ENCODE data around the gene SHROOM3. TPM values are rescaled to one million over a fixed set of nuclear protein-coding genes. Genes with fewer than 3 reads are reported as not detected.

SHROOM3 gene
- total and polyA plus RNA-seq, 4 donors: 4.7 to 25.8 (median 8.7) TPM

- TF ChIP-seq NR2F2 (IDR thresholded peaks at IDR 0.05) (no peak), TAF1 (conservative IDR thresholded peaks at IDR 0.05) (no peak)
Measured at GRCh38 chr4:76622126-76622525, 187.1 kb downstream of the SHROOM3 start (continued).

GRCh38 chr4:76622717-76623116 lies 187.7 kb downstream of the SHROOM3 start:
- H3K36me3 ChIP-seq (ENCODE audit: control insufficient read depth in 4 of 4, insufficient read depth in 3 of 4, low read depth in 1 of 4, low read length in 3 of 4): no peaks in the 10 kb centered on the region
- no peaks in the 10 kb centered on the region for H3K9me3 ChIP-seq (ENCODE audit: control insufficient read depth in 4 of 4, low read length in 3 of 4)
- no peak for DNase-seq (ENCODE audit: low spot score)
- no peak overlapping the region for H3K4me3 ChIP-seq (ENCODE audit: low read depth in 1 of 3, low read length in 3 of 3)
- H3K27ac ChIP-seq (ENCODE audit: low read depth in 1 of 2, low read length in 2 of 2): no peak overlapping the region
- WGBS: 88% methylated on average over 1 of the region's 1 CpG
- no peaks in the 10 kb centered on the region for H3K27me3 ChIP-seq (ENCODE audit: control insufficient read depth in 4 of 4, insufficient read depth in 4 of 4, low read length in 3 of 4)
- H3K9ac ChIP-seq (ENCODE audit: low read depth in 1 of 2, low read length in 2 of 2): no peak overlapping the region
- TF ChIP-seq NR2F2 (IDR thresholded peaks at IDR 0.05) (no peak), RXRA (IDR thresholded peaks at IDR 0.05) (no peak), FOXA2 (IDR thresholded peaks at IDR 0.05) (no peak), HNF4A (conservative IDR thresholded peaks at IDR 0.05) (no peak), HNF4G (IDR thresholded peaks at IDR 0.05) (no peak), REST (IDR thresholded peaks at IDR 0.05) (no peak), GABPA (IDR thresholded peaks at IDR 0.05 in 1 of 2, conservative IDR thresholded peaks at IDR 0.05 in 1 of 2) (no peak), CTCF (IDR thresholded peaks at IDR 0.05; ENCODE audit: low read depth, low read length, missing input control) (no peak), ZBTB33 (IDR thresholded peaks at IDR 0.05) (no peak), YY1 (IDR thresholded peaks at IDR 0.05) (no peak), ATF3 (IDR thresholded peaks at IDR 0.05) (no peak), FOXA1 (IDR thresholded peaks at IDR 0.05) (no peak), EGR1 (IDR thresholded peaks at IDR 0.05; ENCODE audit: low read depth in 2 of 2) (no peak)
- H3K4me1 ChIP-seq (ENCODE audit: control insufficient read depth in 4 of 4, insufficient read depth in 4 of 4, low read length in 3 of 4): no peaks in the 10 kb centered on the region

Measured in liver (tissue), 9 donors.